Measurements from ENCODE around the gene CYP2C9. TPM values are rescaled to one million over a fixed set of nuclear protein-coding genes. Genes with fewer than 3 reads are reported as not detected.

CYP2C9 gene
- total RNA-seq, 1 donor: under 0.01 TPM

DNA sequence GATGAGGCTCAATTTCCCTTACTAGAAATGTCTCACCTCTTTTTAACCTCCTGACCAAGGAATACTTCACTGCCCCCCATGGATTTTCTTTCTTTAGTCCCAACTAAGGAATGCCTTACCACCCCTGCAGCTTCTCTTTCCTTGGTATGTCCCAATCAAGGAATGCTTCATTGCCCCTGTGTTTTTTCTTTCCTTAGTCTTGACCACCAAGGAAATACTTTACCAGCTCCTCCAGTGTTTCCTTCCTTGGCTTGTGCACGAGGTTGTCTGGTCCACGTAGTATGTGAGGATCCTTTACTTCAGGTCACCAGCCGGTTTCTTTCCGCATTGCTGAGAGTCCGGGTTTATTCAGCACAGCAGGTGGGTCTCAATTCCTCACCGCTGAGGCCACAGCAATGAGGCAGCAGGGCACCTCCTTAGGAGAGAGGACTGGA lies 59.3 kb downstream of the CYP2C9 start:
- H3K4me3 ChIP-seq (ENCODE audit: low read depth, low read length): no peak overlapping the region
- TF ChIP-seq, protein P1, sequence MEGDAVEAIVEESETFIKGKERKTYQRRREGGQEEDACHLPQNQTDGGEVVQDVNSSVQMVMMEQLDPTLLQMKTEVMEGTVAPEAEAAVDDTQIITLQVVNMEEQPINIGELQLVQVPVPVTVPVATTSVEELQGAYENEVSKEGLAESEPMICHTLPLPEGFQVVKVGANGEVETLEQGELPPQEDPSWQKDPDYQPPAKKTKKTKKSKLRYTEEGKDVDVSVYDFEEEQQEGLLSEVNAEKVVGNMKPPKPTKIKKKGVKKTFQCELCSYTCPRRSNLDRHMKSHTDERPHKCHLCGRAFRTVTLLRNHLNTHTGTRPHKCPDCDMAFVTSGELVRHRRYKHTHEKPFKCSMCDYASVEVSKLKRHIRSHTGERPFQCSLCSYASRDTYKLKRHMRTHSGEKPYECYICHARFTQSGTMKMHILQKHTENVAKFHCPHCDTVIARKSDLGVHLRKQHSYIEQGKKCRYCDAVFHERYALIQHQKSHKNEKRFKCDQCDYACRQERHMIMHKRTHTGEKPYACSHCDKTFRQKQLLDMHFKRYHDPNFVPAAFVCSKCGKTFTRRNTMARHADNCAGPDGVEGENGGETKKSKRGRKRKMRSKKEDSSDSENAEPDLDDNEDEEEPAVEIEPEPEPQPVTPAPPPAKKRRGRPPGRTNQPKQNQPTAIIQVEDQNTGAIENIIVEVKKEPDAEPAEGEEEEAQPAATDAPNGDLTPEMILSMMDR (IDR thresholded peaks at IDR 0.05; ENCODE audit: insufficient read depth, low read depth, low read length): no peak
- no peak for DNase-seq (ENCODE audit: low read depth)

DNA sequence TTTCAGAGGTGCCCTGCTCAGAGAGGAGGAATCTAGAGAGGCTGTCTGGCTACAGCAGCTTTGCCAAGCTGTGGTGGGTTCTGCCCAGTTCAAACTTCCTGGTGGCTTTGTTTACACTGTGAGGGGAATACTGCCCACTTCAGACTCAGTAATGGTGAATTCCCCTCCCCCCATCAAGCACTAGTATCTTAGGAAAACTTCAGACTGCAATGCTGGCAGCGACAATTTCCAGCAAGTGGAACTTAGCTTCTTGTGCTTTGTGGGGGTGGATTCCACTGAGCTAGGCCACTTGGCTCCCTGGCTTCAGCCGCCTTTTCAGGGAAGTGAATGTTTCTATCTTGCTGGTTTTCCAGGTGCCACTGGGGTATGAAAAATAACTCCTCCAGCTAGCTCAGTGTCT lies 88.0 kb downstream of the CYP2C9 start:
- TF ChIP-seq, protein P1 (IDR thresholded peaks at IDR 0.05; ENCODE audit: insufficient read depth, low read depth, low read length): no peak
- H3K4me3 ChIP-seq (ENCODE audit: low read depth, low read length): no peak overlapping the region
- no peak for DNase-seq (ENCODE audit: low read depth)

DNA sequence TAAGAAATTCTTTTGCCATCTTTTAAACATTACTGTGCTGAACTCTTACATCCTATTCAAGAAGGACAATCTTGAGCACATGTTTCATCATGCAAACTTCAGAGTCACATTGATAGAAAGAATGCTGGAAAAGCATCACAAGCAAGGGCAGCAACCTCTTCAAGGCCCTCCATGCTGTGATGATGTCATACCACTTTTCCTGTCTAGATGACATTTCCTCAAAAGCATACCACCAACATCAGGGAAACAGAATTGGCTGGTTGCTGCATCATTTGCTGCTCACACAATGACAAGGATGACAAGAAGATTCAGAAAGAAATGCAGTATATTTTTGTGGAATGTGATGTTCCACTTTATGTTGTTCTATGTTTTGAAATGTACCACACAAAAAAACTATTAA lies 93.2 kb downstream of the CYP2C9 start:
- no peak overlapping the region for H3K4me3 ChIP-seq (ENCODE audit: low read depth, low read length)
- no peak for DNase-seq (ENCODE audit: low read depth)
- TF ChIP-seq, protein P1 (IDR thresholded peaks at IDR 0.05; ENCODE audit: insufficient read depth, low read depth, low read length): no peak

DNA sequence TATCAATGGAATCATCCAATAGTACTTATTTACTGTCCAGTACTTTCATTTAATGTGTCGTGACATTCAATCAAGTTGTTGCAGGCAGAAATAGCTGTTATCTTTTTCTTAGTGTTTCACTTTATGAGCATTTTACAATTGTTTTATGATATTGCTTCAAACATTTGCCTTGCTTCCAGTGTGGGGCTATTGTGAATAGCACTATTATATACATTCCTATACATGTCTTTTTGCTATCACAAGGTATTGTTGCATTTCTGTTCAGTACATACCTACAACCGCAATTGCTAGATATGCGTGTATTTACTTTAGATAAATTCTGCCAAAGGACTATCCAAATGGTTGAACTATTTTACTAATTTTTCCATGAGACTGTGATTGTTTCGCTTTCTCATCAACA lies 95.9 kb downstream of the CYP2C9 start:
- TF ChIP-seq, protein P1 (IDR thresholded peaks at IDR 0.05; ENCODE audit: insufficient read depth, low read depth, low read length): no peak
- H3K4me3 ChIP-seq (ENCODE audit: low read depth, low read length): no peak overlapping the region
- no peak for DNase-seq (ENCODE audit: low read depth)

DNA sequence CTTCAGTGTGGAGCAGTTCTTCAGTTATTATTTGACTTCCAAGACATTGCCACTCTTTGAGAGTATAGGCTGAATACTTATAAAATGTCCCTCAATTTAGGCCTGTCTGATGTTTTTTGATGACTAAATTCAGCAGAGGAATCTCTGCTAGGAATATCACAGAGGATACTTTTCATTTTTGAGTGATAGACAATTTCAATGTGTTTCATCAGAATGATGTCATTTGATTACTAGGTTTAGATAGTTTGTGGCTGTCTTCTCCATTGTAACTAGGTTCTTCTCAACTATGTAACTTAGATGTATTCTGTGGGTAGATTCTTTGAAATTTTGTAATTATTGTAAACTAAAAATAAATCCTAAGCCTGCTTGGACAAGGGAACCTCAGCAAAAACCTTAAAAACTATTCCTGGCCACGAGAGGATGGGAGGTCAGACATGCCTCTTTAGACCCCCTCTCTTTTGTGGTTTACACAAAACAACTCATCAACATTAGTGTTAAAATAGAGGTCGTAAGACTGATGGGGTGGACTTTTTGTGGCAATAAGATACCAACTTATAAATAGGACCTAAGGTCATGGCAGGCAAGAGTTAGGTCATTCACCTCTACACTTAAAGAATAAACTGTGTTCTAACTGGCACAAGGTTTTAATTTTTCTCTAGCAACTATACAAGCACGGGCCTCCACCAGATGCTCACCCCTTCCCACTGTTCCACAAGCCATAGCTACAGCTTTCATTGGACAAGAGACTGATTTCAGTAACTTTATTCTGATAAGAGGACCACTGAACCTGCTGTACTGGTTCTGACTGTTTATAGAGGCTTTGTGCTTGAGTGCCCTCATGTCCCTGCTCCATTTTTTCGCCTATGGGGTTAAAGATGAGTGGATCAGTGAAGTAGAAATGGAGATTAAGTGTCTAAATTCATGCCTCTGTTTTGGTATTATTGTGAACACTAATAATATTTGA lies 97.2 kb downstream of the CYP2C9 start:
- no peak overlapping the region for H3K4me3 ChIP-seq (ENCODE audit: low read depth, low read length)
- no peak for DNase-seq (ENCODE audit: low read depth)
- TF ChIP-seq, protein P1 (IDR thresholded peaks at IDR 0.05; ENCODE audit: insufficient read depth, low read depth, low read length): no peak

DNA sequence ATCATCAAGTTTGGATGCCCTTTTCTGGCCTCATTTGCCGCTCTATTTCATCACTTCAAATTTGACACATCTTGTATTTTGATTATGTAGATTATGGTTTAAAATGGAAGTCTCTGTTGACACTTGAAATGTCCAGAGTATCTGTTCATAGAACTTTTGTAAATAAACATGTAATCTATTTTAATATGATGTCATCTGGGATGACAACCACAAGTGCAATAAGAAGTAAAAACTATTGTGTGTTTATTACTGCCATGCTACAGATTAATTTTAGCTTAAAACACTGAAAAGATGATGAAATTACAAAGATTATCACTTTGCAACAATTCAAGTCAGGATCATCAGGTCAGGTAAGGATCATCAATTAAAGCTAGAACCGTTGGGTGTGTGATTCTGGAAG lies 100.8 kb downstream of the CYP2C9 start:
- TF ChIP-seq, protein P1 (IDR thresholded peaks at IDR 0.05; ENCODE audit: insufficient read depth, low read depth, low read length): no peak
- H3K4me3 ChIP-seq (ENCODE audit: low read depth, low read length): no peak overlapping the region
- no peak for DNase-seq (ENCODE audit: low read depth)

Small RNAs within 50 kb of the gene (small RNA-seq; reads per million reads assigned to genes)
- gene CYP2C60P: not detected

Other genes with a start within 250 kb of the CYP2C9 start
- 0.43 TPM in 1 of 2 replicates, not detected in the other for gene CYP2C19, start 176.0 kb upstream of the CYP2C9 start, total RNA-seq
- gene CYP2C8, start 130.8 kb downstream of the CYP2C9 start, total RNA-seq: not detected in 2 replicates

Measured in fibroblast of villous mesenchyme (primary cell).